Loucy (cell line): ENCODE data around the gene BTRC.

Source experiments
- H2AFZ ChIP-seq: fragments of 200-600 bp; sonication (generic); 2 replicates; pipeline ENCODE4 v1.6.0; 2016; ENCODE audit warnings: antibody characterized with exemption, mild to moderate bottlenecking, low read length, moderate library complexity
- H3F3A ChIP-seq: fragments of 200-600 bp; 2 replicates; pipeline ENCODE4 v1.6.0; 2016; ENCODE audit warnings: antibody characterized with exemption, low read depth, mild to moderate bottlenecking
- H3K27me3 ChIP-seq: fragments of 200-600 bp; sonication (generic); 2 replicates; pipeline ENCODE4 v1.6.1; 2014; ENCODE audit warnings: low read length, mild to moderate bottlenecking; ENCODE audit not compliant: insufficient read depth, poor library complexity, severe bottlenecking
- H3K36me3 ChIP-seq: fragments of 200-600 bp; sonication (generic); 2 replicates; pipeline ENCODE4 v1.6.1; 2016; ENCODE audit warnings: low read length; ENCODE audit not compliant: insufficient read depth
- H3K4me1 ChIP-seq: fragments of 200-600 bp; sonication (generic); 2 replicates; pipeline ENCODE4 v1.5.1; 2014; ENCODE audit warnings: low read length, mild to moderate bottlenecking; ENCODE audit not compliant: insufficient read depth, poor library complexity, severe bottlenecking
- H3K4me2 ChIP-seq: fragments of 200-600 bp; sonication (generic); 2 replicates; pipeline ENCODE4 v1.6.0; 2014; ENCODE audit warnings: antibody characterized with exemption, low read length, low read depth, mild to moderate bottlenecking; ENCODE audit not compliant: poor library complexity, severe bottlenecking
- H3K4me3 ChIP-seq: fragments of 200-600 bp; sonication (generic); 2 replicates; pipeline ENCODE4 v1.5.1; 2014; ENCODE audit warnings: low read length, mild to moderate bottlenecking, mixed read lengths; ENCODE audit not compliant: poor library complexity, severe bottlenecking
- H3K79me2 ChIP-seq: fragments of 200-600 bp; sonication (generic); 2 replicates; pipeline ENCODE4 v1.6.1; 2014; ENCODE audit warnings: low read length; ENCODE audit not compliant: insufficient read depth
- H3K9ac ChIP-seq: fragments of 200-600 bp; sonication (generic); 2 replicates; pipeline ENCODE4 v1.6.0; 2014; ENCODE audit warnings: mild to moderate bottlenecking, low read depth, low read length, moderate library complexity; ENCODE audit not compliant: poor library complexity, severe bottlenecking
- H3K9me2 ChIP-seq: fragments of 200-600 bp; sonication (generic); replicated peaks from 2 replicates; pipeline ENCODE4 v1.6.1; 2016; ENCODE audit warnings: low read depth, low read length, mixed read lengths
- H3K9me3 ChIP-seq: fragments of 200-600 bp; sonication (generic); 2 replicates; pipeline ENCODE4 v1.6.1; 2014; ENCODE audit warnings: mild to moderate bottlenecking, antibody characterized with exemption, low read length, low read depth; ENCODE audit not compliant: insufficient read depth
- H4K20me1 ChIP-seq: fragments of 200-600 bp; sonication (generic); 2 replicates; pipeline ENCODE4 v1.6.0; 2014; ENCODE audit warnings: antibody characterized with exemption, low read length, mild to moderate bottlenecking; ENCODE audit not compliant: insufficient read depth, poor library complexity, severe bottlenecking
- EZH2phosphoT487 ChIP-seq: fragments of 200-600 bp; IDR thresholded peaks from 2 replicates; pipeline ENCODE4 v1.6.1; 2018; ENCODE audit warnings: antibody characterized with exemption, mild to moderate bottlenecking, moderate library complexity, borderline replicate concordance
- TF ChIP-seq, protein P1 (sequence below): fragments of 200-600 bp; sonication (generic); conservative IDR thresholded peaks from 2 replicates; pipeline ENCODE4 v1.5.1; 2014; ENCODE audit warnings: mild to moderate bottlenecking, antibody characterized with exemption, low read length

Gene BTRC

DNA sequence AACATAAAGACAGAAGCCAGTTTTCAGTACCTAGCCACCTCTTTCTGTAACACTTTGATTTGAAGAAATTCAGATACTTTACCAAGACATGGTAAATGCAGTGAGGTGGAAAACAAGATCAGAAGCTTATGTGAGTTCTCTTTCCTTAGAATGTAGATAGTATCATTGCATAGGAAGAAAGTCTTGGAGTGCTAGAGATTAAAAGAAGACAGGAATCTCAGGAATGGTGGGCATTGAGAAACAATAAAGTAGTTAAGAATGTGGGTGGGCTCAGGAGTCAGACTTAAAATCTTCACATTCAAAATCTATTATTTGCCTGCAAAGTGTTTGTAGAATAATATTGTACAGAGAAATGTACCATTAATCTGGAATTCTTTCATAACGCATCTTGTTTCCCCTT lies 175.2 kb downstream of the BTRC start:
- Histone ChIP-seq H3K4me2 (no peak overlapping the region), H3F3A (no peaks in the 10 kb centered on the region), H3K9ac (no peak overlapping the region), H3K9me3 (no peaks in the 10 kb centered on the region), H3K4me1 (no peaks in the 10 kb centered on the region), H2AFZ (no peak overlapping the region), H3K4me3 (no peak overlapping the region), H3K27me3 (no peaks in the 10 kb centered on the region), H3K9me2 (no peaks in the 10 kb centered on the region), H3K36me3 (peaks cover 14% of the 10 kb centered on the region; the same call in 1 of the 2 replicates), H3K79me2 (no peaks in the 10 kb centered on the region), H4K20me1 (no peaks in the 10 kb centered on the region)
- no peak for TF ChIP-seq EZH2phosphoT487
- TF ChIP-seq, protein P1, sequence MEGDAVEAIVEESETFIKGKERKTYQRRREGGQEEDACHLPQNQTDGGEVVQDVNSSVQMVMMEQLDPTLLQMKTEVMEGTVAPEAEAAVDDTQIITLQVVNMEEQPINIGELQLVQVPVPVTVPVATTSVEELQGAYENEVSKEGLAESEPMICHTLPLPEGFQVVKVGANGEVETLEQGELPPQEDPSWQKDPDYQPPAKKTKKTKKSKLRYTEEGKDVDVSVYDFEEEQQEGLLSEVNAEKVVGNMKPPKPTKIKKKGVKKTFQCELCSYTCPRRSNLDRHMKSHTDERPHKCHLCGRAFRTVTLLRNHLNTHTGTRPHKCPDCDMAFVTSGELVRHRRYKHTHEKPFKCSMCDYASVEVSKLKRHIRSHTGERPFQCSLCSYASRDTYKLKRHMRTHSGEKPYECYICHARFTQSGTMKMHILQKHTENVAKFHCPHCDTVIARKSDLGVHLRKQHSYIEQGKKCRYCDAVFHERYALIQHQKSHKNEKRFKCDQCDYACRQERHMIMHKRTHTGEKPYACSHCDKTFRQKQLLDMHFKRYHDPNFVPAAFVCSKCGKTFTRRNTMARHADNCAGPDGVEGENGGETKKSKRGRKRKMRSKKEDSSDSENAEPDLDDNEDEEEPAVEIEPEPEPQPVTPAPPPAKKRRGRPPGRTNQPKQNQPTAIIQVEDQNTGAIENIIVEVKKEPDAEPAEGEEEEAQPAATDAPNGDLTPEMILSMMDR: no peak

DNA sequence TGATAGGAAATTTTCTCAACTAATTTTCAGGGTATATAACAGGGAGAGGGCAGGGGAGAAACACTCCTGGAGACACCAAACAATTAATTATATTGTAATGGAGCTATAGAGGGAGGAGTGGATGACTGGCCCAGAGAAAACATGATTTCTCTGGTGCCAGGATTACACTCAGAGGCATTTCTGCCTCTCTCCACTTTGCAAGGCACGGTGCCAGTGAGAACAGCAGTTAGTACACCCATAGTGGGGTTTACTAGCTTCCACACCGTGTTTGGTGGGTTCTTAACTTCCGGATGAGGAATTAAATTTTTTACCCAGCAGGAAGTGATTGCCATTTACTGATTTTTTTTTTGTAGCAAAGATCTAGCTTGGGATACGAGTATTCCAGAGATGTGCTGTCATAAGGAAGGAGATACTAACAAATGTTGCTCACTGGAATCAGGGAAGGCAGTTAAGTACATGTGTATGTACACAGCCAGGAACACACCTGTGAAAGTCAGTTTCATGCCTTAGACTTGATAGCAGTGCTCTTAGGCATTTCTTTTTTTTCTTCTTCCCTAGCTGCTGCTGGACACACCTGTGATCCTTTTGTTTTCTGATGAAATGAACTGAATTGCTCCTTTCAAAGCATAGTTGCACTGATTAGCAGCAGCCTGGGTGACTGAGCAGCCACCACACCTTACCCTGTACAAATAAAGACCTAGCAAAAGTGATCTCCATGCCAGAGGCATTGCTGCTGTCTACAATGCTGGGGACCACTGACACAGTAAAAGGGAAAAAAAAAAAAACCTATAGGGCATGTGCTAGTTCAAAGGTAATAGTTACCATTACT lies 176.0 kb downstream of the BTRC start:
- Histone ChIP-seq H2AFZ (no peak overlapping the region), H3K9me3 (no peaks in the 10 kb centered on the region), H3K27me3 (no peaks in the 10 kb centered on the region), H3K9ac (no peak overlapping the region), H3K4me1 (no peaks in the 10 kb centered on the region), H3K79me2 (no peaks in the 10 kb centered on the region), H3K4me2 (no peak overlapping the region), H3K36me3 (peaks cover 18% of the 10 kb centered on the region; the same call in 1 of the 2 replicates), H3K4me3 (no peak overlapping the region), H3F3A (no peaks in the 10 kb centered on the region), H4K20me1 (no peaks in the 10 kb centered on the region), H3K9me2 (no peaks in the 10 kb centered on the region)
- no peak for TF ChIP-seq EZH2phosphoT487
- TF ChIP-seq, protein P1: no peak

DNA sequence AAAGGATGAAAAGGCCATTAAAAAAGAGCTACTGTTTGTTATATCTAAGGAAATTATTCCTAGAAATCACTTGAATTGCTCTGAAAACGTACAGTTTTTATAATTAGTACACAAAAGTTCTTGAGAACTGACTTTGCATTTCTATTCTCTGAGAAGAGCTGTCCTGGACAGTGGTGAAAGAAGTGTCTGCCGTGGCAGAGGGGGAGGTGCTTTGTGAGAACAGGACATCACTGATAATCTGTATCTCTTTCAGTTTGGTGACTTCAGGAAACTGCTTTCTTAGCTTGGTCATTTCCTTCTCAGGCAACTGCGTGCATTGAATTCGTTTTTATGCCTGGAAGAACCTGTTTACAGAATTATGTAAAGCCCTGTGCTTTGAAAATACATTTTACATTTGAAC lies 182.0 kb downstream of the BTRC start:
- Histone ChIP-seq H3K36me3 (peaks cover 23% of the 10 kb centered on the region; the same call in 1 of the 2 replicates), H2AFZ (no peak overlapping the region)
- no peak for TF ChIP-seq EZH2phosphoT487
- TF ChIP-seq, protein P1: no peak

More for the DNA sequence above, 182.0 kb downstream of the BTRC start:
- Histone ChIP-seq H3K9ac (peak overlapping the region; percentile 56), H3K27me3 (no peaks in the 10 kb centered on the region), H4K20me1 (no peaks in the 10 kb centered on the region), H3F3A (peaks cover 3% of the 10 kb centered on the region; the same call in 1 of the 2 replicates), H3K79me2 (no peaks in the 10 kb centered on the region), H3K9me2 (no peaks in the 10 kb centered on the region), H3K4me1 (peaks cover 18% of the 10 kb centered on the region), H3K9me3 (no peaks in the 10 kb centered on the region), H3K4me3 (peak overlapping the region; percentile 36), H3K4me2 (peak overlapping the region; percentile 73)
